ENCODE measurements around the gene MBNL1.
A peak's percentile ranks its signal among the peaks of the same experiment; 100 is the strongest.

The MBNL1 gene

GRCh38 chr3:152338159-152338720 is 69.5 kb downstream of the MBNL1 start:
- peak overlapping the region; percentile 15 for H3K4me2 ChIP-seq (ENCODE audit: low read length)
- TF ChIP-seq EZH2phosphoT487 (IDR thresholded peaks at IDR 0.05; ENCODE audit: borderline replicate concordance, low read length), result no peak
- no peak for TF ChIP-seq CTCF (IDR thresholded peaks at IDR 0.05; ENCODE audit: low read depth, low read length, poor library complexity, severe bottlenecking)
- H3K36me3 ChIP-seq (ENCODE audit: control insufficient read depth, low read length), result peaks cover 88% of the 10 kb centered on the region
- no peaks in the 10 kb centered on the region for H3K9me2 ChIP-seq (replicated peaks; ENCODE audit: control insufficient read depth, low read length)
- peak overlapping the region; percentile 12; the same call in 1 of the 2 replicates for H3K4me3 ChIP-seq (ENCODE audit: low read length)
- no peaks in the 10 kb centered on the region for H3K9me3 ChIP-seq (ENCODE audit: control insufficient read depth, insufficient read depth, low read length)
- H3K27ac ChIP-seq (ENCODE audit: low read depth, low read length), result no peak overlapping the region
- H4K20me1 ChIP-seq (ENCODE audit: control insufficient read depth, insufficient read depth, low read depth, low read length), result peaks cover 13% of the 10 kb centered on the region; the same call in 1 of the 2 replicates
- H3K4me1 ChIP-seq (ENCODE audit: control insufficient read depth, low read length), result peaks cover 93% of the 10 kb centered on the region
- H3F3A ChIP-seq (ENCODE audit: control insufficient read depth, insufficient read depth), result peaks cover 17% of the 10 kb centered on the region
- H3K27me3 ChIP-seq (ENCODE audit: control insufficient read depth, low read length), result no peaks in the 10 kb centered on the region
- peaks cover 98% of the 10 kb centered on the region for H3K79me2 ChIP-seq (ENCODE audit: control insufficient read depth, low read length)

GRCh38 chr3:152339881-152340505 is 71.3 kb downstream of the MBNL1 start:
- H3K36me3 ChIP-seq (ENCODE audit: control insufficient read depth, low read length), result peaks cover 87% of the 10 kb centered on the region
- H3K9me3 ChIP-seq (ENCODE audit: control insufficient read depth, insufficient read depth, low read length), result no peaks in the 10 kb centered on the region
- TF ChIP-seq EZH2phosphoT487 (IDR thresholded peaks at IDR 0.05; ENCODE audit: borderline replicate concordance, low read length) (no peak), CTCF (IDR thresholded peaks at IDR 0.05; ENCODE audit: low read depth, low read length, poor library complexity, severe bottlenecking) (no peak)
- peaks cover 90% of the 10 kb centered on the region for H3K4me1 ChIP-seq (ENCODE audit: control insufficient read depth, low read length)
- peaks cover 97% of the 10 kb centered on the region for H3K79me2 ChIP-seq (ENCODE audit: control insufficient read depth, low read length)
- 0 out of 2 replicates have a peak overlapping the region, but pooled peaks have one; percentile 1 for H3K27ac ChIP-seq (ENCODE audit: low read depth, low read length)
- no peaks in the 10 kb centered on the region for H3K9me2 ChIP-seq (replicated peaks; ENCODE audit: control insufficient read depth, low read length)
- H3F3A ChIP-seq (ENCODE audit: control insufficient read depth, insufficient read depth), result peaks cover 18% of the 10 kb centered on the region; the same call in 1 of the 2 replicates
- H3K4me2 ChIP-seq (ENCODE audit: low read length), result peak overlapping the region; percentile 15
- no peaks in the 10 kb centered on the region for H3K27me3 ChIP-seq (ENCODE audit: control insufficient read depth, low read length)
- H4K20me1 ChIP-seq (ENCODE audit: control insufficient read depth, insufficient read depth, low read depth, low read length), result peaks cover 8% of the 10 kb centered on the region
- no peak overlapping the region for H3K4me3 ChIP-seq (ENCODE audit: low read length)

GRCh38 chr3:152345233-152345632 is 76.5 kb downstream of the MBNL1 start:
- no peak for TF ChIP-seq EZH2phosphoT487 (IDR thresholded peaks at IDR 0.05; ENCODE audit: borderline replicate concordance, low read length)
- TF ChIP-seq CTCF (IDR thresholded peaks at IDR 0.05; ENCODE audit: low read depth, low read length, poor library complexity, severe bottlenecking), result no peak
- H4K20me1 ChIP-seq (ENCODE audit: control insufficient read depth, insufficient read depth, low read depth, low read length), result peaks cover 5% of the 10 kb centered on the region

More at GRCh38 chr3:152345233-152345632, 76.5 kb downstream of the MBNL1 start:
- Histone ChIP-seq H3F3A (ENCODE audit: control insufficient read depth, insufficient read depth) (peaks cover 27% of the 10 kb centered on the region; the same call in 1 of the 2 replicates), H3K27ac (ENCODE audit: low read depth, low read length) (no peak overlapping the region), H3K27me3 (ENCODE audit: control insufficient read depth, low read length) (no peaks in the 10 kb centered on the region), H3K4me1 (ENCODE audit: control insufficient read depth, low read length) (peaks cover 87% of the 10 kb centered on the region), H3K9me2 (replicated peaks; ENCODE audit: control insufficient read depth, low read length) (no peaks in the 10 kb centered on the region), H3K4me2 (ENCODE audit: low read length) (no peak overlapping the region), H3K4me3 (ENCODE audit: low read length) (no peak overlapping the region), H3K79me2 (ENCODE audit: control insufficient read depth, low read length) (peaks cover 96% of the 10 kb centered on the region), H3K36me3 (ENCODE audit: control insufficient read depth, low read length) (peaks cover 84% of the 10 kb centered on the region), H3K9me3 (ENCODE audit: control insufficient read depth, insufficient read depth, low read length) (no peaks in the 10 kb centered on the region)
